Measurements from ENCODE around the gene PTPRN. TPM values are rescaled to one million over a fixed set of nuclear protein-coding genes. Genes with fewer than 3 reads are reported as not detected.

Gene PTPRN
- total and polyA plus RNA-seq, 2 donors (not counting 3 experiments of a cell fraction or from before 2014, with no cell fraction given), result not detected

- no peaks in the 10 kb centered on the region for H3K9me1 ChIP-seq (replicated peaks; ENCODE audit: control insufficient read depth, extremely low read depth, insufficient read depth, low read length)
Observed at GRCh38 chr2:219246559-219246958, 62.6 kb downstream of the PTPRN start.

More at GRCh38 chr2:219246559-219246958, 62.6 kb downstream of the PTPRN start:
- DNase-seq (ENCODE audit: low read depth, low spot score), result no peak
- H3K4me3 ChIP-seq (replicated peaks in 1 of 3; ENCODE audit: insufficient read depth in 1 of 3, low read depth in 1 of 3, low read length in 3 of 3), result no peak overlapping the region
- no peak overlapping the region for H2AFZ ChIP-seq (ENCODE audit: low read depth, low read length)
- no TSS peak for BruUV-seq (replicated peaks)
- no peaks in the 10 kb centered on the region for H4K20me1 ChIP-seq (replicated peaks; ENCODE audit: control insufficient read depth, extremely low read depth, insufficient read depth, low read length)
- intact Hi-C loops (cut with micrococcal nuclease), result no loop called here
- CTCF ChIA-PET, result no interaction called here
- H3K27ac ChIP-seq (ENCODE audit: insufficient read depth, low read depth, low read length), result no peak overlapping the region
- no peak for FAIRE-seq
- POLR2A ChIA-PET, result no interaction called here
- H3K36me3 ChIP-seq (ENCODE audit: control insufficient read depth in 2 of 2, extremely low read depth in 1 of 2, insufficient read depth in 2 of 2, low read length in 2 of 2), result peaks cover 2% of the 10 kb centered on the region in 2 experiments
- TF ChIP-seq MYC (IDR thresholded peaks at IDR 0.05; ENCODE audit: low read depth, low read length) (no peak), POLR2AphosphoS5 (IDR thresholded peaks at IDR 0.05; ENCODE audit: insufficient read depth, low read depth, low read length) (no peak), FOS (IDR thresholded peaks at IDR 0.05; ENCODE audit: borderline replicate concordance, insufficient read depth, low read length) (no peak), GATA2 (IDR thresholded peaks at IDR 0.05; ENCODE audit: insufficient read depth, insufficient read length, low read depth, low read length) (no peak), JUN (IDR thresholded peaks at IDR 0.05; ENCODE audit: borderline replicate concordance, insufficient read depth, insufficient read length, low read depth) (no peak), MAX (IDR thresholded peaks at IDR 0.05; ENCODE audit: insufficient read depth, insufficient read length) (no peak), CTCF (IDR thresholded peaks at IDR 0.05; ENCODE audit: extremely low read depth in 1 of 2, insufficient read depth in 1 of 2, low read depth in 1 of 2, low read length in 2 of 2) (no peak), POLR2A (IDR thresholded peaks at IDR 0.05; ENCODE audit: low read depth, low read length) (no peak), EZH2 (IDR thresholded peaks at IDR 0.05; ENCODE audit: borderline replicate concordance, low read depth, low read length, severe bottlenecking) (no peak)
- peaks cover 31% of the 10 kb centered on the region for H3K4me1 ChIP-seq (ENCODE audit: control insufficient read depth, extremely low read depth, insufficient read depth, low read length)
- H3K79me2 ChIP-seq (ENCODE audit: control insufficient read depth, insufficient read depth, low read length), result peaks cover 15% of the 10 kb centered on the region
- H3K27me3 ChIP-seq (ENCODE audit: control insufficient read depth in 2 of 2, insufficient read depth in 2 of 2, low read length in 2 of 2), result no peaks in the 10 kb centered on the region
- no peak overlapping the region for H3K9ac ChIP-seq (replicated peaks; ENCODE audit: extremely low read depth, insufficient read depth, low read length)
- dilution Hi-C loops (cut with MboI; ENCODE audit: extremely low pct_ligation_motif_present, low sequenced_read_pairs), result no loop called here
- no peak overlapping the region for H3K4me2 ChIP-seq (ENCODE audit: insufficient read depth, low read length)
- H3K9me3 ChIP-seq (replicated peaks; ENCODE audit: control insufficient read depth, insufficient read depth, low read length), result no peaks in the 10 kb centered on the region

Measured in endothelial cell of umbilical vein (primary cell).